ENCODE results near the gene DUSP6.
"Not testable (repeated sequence)": the region's sequence is repeated elsewhere in the genome, so short reads cannot be mapped to it uniquely, and the experiment has no call there.

Gene DUSP6

DNA sequence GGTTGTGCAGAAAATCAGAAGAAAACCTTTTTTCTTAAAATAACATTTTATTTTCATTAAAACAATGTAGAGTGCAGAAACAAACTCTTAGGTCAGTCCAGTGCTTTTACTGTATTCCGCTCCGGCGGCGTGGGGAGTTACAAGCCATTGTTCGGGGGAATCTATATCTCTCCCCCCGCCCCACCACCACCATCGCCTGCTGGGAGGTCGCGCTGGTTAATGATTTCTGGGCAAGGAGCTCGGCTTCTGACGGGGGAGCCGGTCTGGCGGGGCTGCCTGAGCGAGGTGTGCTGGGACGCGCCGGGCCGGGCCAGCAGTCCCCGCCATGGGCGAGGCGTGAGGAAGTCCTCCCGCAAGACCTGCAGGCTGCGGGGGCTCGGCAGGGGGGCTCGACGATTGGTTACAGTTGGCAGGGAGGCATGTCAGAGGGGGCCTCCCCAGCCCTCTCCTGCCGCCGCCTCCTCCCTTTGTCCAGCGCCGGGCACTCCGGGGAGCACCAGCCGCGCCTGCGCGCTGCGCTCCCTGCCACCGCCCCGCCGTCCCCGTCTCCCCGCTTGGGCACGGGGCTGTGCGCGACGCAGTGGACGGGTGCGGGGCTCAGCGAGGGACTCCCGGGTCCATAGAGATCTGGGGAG lies 1.0 kb upstream of the DUSP6 start:
- DNase-seq (ENCODE audit: extremely low read depth in 1 of 2, low read depth in 1 of 2) = peak in 1 of 2 donors; percentile 38

DNA sequence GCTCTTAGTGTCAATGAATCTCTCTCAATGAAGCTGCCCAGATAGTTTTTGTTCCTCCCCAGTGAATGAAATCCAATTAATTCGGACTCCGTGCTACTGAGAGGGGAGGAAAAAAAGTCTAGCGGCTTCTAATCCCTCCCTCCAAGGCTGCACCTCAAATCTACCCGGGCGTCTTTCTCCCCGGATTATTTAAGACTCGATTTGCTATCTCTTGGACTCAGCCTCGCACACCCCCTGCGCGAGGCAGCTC lies 134 bp downstream of the DUSP6 start:
- no peak for DNase-seq (ENCODE audit: extremely low read depth in 1 of 2, low read depth in 1 of 2)

DNA sequence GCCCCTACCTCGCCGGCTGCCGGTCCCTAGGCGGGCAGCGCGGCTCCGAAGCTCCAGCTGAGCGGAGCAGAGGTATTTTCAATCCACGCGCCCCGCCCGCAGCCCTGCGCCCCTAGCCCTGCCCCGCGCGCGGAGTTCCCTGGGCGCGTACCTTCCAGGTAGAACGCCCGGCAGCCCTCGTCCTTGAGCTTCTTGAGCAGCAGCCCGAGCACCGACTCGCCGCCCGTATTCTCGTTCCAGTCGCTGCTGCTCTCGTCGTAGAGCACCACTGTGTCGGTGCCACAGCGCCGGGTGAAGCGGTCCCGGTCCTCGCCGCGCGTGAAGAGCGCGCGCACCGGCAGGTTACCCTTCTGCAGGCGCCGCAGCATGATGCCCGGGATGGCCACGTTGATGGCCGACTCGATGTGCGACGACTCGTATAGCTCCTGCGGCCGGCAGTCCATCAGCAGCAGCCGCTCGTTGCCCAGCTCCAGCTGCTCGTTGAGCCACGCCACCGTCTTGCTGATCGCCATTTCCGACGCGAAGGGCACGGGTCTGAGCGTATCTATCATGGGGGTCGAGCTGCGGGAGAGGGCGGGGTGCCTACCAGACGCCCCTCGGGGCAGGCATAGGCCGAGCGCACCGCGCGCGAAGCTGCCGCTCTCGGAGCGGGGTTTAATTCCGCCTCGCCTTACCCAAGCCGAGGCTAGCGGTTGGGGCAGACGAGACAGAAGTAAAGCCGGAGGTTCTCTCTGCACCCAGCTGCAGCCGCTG lies 636 bp downstream of the DUSP6 start:
- DNase-seq (ENCODE audit: extremely low read depth in 1 of 2, low read depth in 1 of 2) = no peak

DNA sequence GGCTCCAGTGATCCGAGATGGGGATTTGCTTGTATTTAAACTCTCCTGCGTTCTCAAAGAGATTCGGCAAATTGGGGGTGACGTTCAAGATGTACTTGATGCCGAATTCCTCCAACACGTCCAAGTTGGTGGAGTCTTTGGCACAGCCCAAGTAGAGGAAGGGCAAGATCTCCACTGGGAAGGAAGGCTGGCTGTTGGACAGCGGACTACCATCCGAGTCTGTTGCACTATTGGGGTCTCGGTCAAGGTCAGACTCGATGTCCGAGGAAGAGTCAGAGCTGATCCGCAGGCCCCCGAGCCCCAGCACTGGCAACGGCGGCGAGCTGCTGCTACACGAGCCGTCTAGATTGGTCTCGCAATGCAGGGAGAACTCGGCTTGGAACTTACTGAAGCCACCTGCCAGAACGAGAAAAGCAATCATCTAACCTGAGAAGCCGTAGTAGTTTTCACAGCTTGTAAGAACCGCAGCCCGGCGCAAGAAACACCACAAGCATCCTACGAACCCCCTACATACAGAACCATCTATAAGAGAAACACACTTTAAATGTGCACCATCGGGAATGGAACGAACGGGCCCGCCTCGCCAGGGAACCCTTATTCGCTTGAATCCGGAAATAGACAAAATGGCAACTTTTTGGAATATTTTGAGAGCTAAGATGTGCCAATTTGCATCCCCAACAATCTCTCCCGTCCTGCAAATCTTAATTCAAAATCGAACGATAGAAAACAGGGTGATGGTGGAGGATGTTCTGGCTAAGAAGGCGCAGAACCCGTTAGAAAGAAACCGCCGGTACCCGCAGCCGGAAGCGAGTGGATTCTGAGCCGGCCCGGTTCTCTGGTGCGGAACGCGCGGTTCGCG lies 1.4 kb downstream of the DUSP6 start:
- DNase-seq (ENCODE audit: extremely low read depth in 1 of 2, low read depth in 1 of 2) = no peak

DNA sequence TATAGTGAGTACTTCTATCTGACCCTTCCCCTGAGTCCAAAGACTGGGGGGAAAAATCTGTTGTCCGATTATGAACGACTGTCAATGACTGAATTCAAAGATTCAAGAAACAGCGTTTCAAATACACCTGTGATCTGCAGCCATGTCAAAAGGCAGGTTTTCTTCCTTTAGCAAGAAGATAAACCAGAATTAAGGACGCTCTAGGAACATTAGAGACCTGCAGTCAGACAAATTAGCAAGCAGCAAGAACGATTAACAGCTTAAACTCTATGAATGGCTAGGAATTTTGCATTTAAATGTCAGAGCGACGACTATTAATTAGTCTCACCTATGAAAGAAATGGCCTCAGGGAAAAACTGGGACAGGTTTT lies 2.1 kb downstream of the DUSP6 start:
- no peak for DNase-seq (ENCODE audit: extremely low read depth in 1 of 2, low read depth in 1 of 2)

DNA sequence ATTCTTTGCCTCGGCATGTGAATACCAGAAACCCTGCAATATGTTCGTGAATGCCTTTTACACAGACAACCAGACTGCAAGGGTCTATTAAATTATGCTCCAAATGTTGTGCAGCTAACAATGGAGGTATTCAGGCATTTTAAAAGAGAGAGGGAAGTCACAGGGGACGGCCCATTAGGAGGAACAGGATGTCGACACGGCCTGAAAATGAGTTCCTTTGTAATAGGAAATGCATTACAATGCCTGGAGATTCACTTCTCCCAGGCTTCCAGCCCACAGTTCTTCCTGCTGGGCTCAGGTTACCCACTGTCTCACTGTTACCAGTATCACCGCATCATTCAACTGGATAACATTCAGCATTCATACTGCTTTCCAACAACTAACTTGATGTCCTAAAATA lies 2.5 kb downstream of the DUSP6 start:
- no peak for DNase-seq (ENCODE audit: extremely low read depth in 1 of 2, low read depth in 1 of 2)

DNA sequence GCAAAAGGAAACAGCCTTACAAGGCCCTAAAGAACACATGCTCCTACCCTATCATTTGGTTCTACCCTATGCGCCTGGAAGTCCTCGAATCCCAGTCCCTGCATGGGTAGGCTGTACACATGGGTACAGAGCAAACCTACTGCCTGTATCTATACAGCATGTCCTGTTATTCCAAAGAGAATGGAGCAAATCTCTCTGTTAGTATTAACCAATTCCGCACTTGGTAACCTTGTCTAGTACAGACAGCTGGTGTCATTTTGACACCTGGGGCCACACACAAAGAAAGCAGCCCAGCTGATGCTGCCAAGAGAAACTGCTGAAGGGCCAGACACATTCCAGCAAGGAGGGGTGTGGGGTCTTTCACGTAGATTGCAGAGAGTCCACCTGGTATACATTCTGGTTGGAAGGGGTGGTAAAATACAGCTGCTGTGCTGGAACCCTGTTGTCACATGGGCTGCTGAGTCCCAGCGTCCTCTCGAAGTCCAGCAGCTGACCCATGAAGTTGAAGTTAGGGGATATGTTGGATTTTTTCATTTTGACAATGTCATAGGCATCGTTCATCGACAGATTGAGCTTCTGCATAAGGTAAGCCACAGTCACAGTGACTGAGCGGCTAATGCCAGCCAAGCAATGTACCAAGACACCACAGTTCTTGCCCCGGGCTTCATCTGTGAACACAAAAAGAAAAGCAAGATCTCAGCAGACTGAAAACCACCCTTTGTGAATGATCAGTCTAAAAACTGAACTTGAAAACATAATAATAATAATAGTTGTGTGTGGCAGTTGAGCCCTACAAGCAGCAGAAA lies 3.2 kb downstream of the DUSP6 start:
- DNase-seq (ENCODE audit: extremely low read depth in 1 of 2, low read depth in 1 of 2) = no peak

DNA sequence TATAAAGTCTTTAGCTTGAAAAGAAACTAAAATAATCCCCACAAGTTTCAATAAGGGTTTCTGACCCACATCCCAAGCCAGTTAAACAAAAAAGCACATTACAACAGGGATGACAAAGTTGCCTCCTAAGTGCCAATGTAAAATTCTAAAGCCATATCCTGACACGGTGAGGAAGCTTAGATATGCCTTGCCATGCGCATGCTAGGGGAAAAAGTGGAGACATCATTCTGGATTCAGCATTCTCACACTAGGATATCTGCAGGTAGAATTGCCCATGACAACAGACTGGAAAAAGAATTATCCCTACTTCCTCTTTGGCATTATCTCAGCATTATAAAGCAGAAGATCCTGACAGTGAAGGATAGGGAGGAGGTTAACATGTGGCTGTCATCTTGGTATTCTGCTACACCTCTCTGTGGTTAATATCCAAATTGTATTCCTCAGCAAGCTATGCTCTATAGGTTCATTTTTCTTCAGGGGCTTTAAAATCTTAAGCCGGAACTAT lies 4.9 kb downstream of the DUSP6 start:
- DNase-seq (ENCODE audit: extremely low read depth in 1 of 2, low read depth in 1 of 2) = no peak

DNA sequence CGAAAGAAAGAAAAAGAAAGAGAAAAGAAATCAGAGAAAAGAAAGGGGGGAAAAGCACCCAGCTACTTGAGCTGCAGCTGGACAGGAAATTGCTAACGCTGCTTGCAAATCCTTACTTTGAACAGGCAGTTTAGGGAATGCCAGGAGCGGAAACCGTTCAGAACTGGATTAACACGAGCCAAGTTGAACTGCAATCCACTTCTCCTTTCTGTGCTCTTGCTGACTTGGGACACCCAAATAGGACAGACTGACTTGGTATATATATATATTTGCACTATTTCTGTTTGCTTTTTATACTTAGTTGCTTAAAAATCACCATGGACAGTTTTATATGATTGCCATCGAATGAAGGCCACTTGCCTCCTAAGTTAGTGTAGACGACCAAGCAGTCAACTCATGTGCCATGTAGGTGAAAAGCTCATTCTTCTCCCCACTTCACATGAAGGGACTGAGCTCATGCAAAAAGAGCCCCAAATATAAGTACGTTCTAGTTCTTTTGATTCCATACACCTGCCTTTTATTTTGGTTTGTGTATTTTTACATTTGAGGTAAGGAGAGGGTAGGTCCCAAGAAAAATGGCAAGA lies 5.5 kb downstream of the DUSP6 start:
- DNase-seq (ENCODE audit: extremely low read depth in 1 of 2, low read depth in 1 of 2) = no peak

DNA sequence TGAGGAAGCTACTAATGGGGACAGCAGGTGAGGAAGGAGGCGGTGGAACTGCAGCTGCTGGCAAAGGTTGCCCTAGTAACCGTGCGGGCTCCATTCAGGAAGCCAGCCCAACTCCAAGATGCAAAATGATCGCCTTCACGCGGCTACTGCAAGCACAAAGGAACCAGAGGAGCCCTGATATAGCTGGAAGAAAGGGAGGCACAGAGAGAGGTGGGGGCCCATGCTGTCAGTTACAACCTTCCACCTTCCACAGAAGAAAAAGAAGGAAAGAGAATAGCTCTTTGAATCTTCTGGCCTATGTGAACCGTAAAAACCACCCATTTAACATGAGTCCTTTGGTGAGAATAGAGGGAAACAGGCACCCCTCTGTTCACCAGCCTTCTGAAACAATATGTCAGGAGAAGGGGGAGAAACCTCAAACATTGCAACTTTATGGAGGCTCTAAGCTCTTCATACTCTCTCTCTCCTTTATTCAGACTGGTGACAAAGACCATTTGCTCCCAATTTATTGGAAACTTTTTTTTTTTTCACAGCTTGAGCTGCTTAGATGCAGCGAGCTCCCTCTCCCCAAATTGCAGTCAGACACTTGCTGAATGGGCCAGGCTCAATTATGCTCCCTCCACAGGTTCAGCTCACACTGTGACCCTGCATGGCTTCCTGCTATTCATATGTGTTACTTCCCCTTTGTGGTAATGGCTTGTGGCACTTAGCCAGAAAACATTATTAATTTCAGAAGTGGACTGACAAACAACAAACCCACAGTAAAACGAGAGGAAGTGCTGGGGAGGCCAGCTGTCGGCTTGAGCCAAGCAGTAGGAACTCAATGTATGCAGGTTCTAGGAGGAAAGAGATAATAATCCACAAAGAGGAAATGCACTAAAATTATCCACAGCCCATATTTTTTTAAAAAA lies 6.2 kb downstream of the DUSP6 start:
- peak in 1 of 2 donors; percentile 42 for DNase-seq (ENCODE audit: extremely low read depth in 1 of 2, low read depth in 1 of 2)

DNA sequence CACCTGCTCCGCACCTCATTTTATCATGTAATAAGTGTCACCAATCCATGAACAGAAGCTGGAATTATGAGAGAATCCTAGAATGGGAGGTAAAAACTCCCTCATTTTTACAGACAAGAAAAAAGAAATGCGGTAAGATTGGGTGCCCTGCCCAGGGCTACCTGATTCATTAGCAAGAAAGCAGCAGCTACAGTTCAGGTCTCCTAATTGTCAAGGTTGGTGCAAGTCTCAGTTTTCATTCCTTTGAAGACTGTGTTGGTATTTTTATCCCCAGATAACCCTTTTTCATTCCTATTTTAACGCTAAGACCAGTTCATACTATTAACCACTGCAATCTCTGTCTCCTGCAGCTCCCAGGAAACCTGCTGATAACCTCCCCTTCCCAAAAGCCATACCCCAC lies 6.9 kb downstream of the DUSP6 start:
- DNase-seq (ENCODE audit: extremely low read depth in 1 of 2, low read depth in 1 of 2) = no peak

DNA sequence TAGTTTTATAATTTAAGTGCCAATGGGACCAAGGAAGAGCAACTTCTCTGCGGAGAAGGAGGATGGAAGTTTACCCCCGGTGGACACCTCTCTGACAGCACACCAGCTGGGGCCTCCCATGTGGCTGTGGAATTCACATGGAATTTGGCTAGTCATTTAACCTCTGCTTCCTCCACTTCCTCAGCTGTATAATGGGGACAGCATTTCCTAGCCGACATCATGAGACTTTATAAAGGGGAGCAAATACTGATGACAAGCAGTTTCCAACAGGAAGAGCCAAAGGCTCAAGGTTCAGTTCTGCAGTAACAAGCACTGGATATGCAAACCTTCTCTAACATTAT lies 7.5 kb downstream of the DUSP6 start:
- no peak for DNase-seq (ENCODE audit: extremely low read depth in 1 of 2, low read depth in 1 of 2)

DNA sequence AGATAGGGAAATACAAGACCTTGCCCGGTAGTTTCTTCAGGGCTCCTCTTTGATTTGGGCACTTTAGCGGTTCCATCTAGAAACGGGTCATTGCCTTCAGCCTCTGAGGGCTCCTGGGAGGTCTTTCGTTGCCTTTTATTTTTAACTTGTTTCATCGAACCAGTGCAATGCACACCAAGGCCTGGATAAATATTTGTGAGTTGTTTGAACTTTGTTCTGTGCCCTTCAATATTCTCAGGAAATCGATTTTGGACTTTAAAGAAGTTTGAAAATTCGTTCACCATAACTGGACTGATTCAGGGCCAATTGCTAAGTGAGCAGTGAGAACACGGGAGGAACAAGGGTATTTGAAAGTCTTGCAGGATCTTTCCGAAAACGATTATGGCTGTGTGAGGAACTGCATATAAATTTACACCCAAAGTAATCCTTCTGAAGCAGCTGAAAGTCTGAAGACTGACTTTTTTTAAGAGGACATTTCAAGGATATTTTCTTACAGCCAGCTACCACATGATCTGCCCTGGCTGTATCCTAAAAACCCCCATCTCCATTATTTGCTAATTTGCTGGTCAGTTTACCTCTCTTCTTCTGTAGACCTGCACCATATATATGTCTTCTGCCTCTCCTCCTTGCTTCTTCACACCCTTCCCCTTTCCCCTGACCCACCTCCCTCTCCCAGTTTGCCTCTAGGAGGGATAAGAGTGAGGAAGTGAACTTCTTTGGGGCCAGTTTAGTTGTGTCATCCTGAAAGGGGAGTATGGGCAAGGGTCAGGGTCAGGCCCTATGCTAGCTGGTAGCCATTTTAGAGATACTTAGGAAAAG lies 8.0 kb downstream of the DUSP6 start:
- DNase-seq (ENCODE audit: extremely low read depth in 1 of 2, low read depth in 1 of 2) = no peak

DNA sequence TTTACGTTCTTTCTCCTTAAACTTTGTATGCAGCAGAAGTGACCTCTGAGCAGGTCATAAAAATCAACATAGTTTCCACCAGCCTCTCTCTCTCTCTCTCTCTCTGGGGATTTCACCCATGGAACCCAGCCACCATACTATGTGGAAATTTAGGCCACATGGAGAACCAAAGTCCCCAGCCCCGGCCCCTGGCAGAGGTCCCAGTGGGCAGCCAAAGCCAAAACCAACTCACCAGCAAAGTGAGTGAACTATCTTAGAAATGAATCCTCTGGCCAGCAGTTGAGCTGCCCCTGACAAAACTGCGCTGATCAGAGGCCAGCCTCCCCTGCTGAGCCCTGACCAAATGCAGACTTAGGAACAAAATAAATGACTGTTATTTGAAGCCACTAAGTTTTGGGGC lies 9.2 kb downstream of the DUSP6 start:
- no peak for DNase-seq (ENCODE audit: extremely low read depth in 1 of 2, low read depth in 1 of 2)

DNA sequence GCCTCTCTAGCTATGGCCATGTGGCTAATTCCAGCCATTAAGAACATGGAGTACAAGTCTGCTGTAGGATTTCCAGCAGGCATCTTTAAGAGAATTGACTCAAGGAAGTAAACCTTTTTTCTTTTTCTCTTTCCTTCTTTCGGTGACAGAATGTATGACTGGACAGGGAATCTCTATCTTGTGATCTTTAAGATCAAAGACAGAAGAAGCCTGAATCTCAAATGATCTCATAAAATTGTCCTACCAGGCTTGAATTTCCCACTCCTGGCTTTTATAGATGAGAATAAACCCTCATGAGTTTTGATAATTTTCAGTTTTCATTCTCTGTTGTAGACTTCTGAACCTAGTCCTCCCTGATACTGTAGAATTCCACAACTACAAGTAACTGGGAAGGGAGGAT lies 11.4 kb downstream of the DUSP6 start:
- DNase-seq (ENCODE audit: extremely low read depth in 1 of 2, low read depth in 1 of 2) = no peak

DNA sequence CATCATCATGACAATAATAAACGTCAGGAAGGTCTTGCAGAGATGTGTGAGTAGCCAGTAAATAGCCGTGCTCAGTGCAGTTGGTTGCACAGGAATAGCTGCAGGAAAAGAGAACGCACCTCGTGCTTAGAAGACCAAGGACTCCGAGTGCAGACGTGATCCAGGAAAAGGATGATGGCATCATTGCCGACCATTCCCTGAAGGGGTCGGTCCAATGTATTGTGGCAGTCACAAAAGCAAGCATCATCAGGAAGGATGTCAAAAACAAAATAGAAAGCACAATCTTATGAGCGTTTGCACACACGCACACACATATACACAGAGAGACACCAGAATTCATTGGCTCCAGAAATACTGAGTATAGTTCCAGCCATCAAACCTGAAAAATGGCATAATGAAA lies 12.8 kb downstream of the DUSP6 start:
- DNase-seq (ENCODE audit: extremely low read depth in 1 of 2, low read depth in 1 of 2) = no peak

DNA sequence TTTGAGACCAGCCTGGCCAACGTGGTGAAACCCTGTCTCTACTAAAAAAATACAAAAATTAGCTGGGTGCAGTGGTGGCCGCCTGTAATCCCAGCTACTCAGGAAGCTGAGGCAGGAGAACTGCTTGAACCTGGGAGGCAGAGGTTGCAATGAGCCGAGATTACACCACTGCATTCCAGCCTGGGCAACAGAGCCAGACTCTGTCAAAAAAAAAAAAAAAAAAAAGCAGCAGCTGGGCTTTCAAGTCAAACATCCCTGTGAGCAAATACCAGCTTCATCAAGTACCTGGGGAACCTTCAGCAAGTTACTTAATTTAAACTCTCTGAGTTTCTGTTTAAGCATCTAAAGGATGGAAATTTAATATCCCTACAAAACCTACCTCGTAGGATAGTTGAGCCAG lies 15.2 kb downstream of the DUSP6 start:
- DNase-seq (ENCODE audit: extremely low read depth in 1 of 2, low read depth in 1 of 2) = not testable (repeated sequence)

DNA sequence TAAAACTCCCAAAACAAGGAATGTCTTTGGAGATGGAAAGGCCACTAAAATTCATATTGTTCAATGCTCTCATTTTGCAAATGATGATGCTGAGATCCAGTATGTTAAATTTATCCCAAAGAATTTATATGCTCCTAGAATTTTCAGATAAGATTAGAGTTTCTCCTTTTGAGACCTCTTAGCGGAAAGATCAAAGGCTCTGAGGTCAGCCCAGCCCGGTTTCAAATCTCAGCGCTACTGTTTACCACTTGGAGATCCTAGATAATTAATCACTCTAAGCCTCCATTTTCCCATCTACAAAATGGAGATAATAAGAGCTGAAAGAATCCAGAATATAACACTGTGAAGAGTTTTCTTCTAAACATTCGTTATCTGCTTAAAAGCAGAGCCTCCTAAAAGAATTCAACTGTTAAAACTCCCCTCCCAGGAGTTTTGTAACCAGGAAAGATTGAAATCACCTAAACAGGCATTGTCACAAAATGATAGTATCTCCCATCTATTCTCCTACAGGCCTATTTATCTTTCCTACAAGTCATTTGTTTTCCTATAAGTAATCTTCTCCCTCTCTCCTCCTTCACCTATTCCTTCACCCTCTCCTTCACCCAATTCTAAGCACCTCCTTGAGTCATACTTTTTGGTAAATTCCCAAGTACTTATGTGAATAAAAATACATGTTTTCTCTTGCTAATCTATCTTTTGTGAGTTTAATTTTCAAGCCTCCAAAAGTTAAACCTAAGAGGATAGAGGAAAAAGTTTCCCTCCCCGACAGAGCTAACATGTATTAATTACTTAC lies 16.7 kb downstream of the DUSP6 start:
- DNase-seq (ENCODE audit: extremely low read depth in 1 of 2, low read depth in 1 of 2) = no peak
